NCI-H82 treated with DMSO at 0.1 percent for 48 hours (cell line): ENCODE data around the gene SAPCD2.

Experiments used
- DNase-seq: peaks from one replicate; lab custom pipeline; 2025; ENCODE audit not compliant: unreplicated experiment; lab: John Stamatoyannopoulos, UW

SAPCD2 gene

GRCh38 chr9:137082222-137082924 lies 12.0 kb upstream of the SAPCD2 start:
- DNase-seq = no peak

- DNase-seq = no peak
Observed at GRCh38 chr9:137080260-137081122, 10.1 kb upstream of the SAPCD2 start.

DNA sequence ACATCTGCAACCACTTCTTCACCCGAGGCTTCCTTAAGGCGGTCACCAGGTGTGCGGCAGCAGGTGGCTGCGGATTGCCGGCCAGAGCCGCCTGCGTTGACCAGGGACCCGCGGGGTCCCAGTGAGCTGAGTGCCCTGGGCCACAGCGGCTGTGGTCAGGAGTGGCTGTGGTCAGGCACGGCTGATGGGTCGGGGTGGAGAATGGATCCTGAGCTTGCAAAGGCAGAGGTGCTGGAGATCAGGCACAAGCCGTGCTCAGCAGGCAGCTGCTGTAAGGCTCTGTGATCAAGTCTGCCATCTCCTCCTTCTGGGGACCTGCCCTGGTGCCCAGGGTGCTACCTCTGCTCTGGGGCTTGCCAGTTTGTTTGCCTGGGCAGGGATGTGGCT lies 9.0 kb upstream of the SAPCD2 start:
- no peak for DNase-seq

- DNase-seq = no peak
Observed at GRCh38 chr9:137078701-137079400, 8.5 kb upstream of the SAPCD2 start.

DNA sequence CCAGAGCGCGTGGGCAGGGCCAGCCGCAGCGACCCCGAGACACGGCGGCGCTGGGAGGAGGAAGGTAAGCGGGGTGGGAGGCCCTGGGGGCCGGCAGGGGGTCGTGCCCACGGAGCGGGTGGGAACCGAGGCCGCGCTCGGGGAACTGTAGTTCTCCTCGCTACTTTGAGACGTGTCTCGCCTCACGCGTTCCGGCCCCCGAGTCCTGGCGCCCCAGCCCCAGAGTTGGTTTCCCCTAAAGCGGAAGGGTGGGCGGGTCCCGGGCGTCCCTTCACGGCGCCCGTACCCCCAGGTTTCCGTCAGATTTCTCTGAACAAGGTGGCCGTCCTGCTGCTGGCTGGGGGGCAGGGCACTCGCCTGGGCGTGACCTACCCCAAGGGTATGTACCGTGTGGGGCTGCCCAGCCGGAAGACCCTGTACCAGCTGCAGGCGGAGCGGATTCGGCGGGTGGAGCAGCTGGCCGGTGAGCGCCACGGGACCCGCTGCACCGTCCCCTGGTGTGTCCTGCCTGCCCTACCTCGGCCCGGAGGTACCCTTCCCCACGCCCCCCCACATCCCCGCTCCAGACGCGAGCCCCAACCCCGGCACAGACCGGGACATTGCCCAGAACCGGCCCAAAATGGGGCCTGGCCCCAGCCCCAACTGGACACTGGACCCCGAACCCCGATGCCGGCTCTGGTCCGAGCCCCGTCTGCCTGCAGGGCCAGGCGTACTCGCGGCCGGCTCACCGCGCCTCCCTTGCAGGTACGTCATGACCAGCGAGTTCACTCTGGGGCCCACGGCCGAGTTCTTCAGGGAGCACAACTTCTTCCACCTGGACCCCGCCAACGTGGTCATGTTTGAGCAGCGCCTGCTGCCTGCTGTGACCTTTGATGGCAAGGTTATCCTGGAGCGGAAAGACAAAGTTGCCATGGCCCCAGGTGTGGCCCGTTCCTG lies 7.7 kb upstream of the SAPCD2 start:
- DNase-seq = no peak

DNA sequence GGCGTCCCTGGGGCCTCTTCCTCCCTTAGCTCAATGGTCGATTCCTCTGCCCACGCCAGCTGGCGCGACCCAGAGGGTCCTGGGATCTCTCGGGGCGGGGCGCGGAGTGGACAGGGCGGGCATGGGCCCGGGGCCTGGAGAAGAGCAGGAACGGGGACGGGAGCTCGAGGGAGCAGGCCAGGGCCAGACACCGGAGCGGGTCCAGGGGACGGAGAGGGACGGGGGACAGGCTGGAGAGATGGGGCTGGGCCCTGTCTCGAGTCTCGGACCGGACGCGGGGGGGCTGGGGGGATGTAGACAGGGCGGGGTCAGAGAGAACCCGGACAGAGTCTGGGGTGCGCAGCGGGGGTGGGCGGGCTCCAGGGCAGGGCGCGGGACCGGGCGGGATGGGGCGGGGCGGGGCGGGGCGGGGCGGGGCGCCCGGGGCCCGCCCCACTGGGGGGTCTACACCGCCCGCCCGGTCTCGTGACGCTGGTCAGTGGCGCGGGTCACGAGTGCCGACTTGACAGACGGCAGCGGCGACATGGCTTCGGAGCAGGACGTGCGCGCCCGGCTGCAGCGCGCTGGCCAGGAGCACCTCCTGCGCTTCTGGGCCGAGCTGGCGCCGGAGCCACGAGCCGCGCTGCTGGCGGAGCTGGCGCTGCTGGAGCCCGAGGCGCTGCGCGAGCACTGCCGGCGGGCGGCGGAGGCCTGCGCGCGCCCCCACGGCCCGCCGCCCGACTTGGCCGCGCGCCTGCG lies 6.8 kb upstream of the SAPCD2 start, which contains the start of gene UAP1L1:
UAP1L1 (plus strand) TSS at position 508 of the 738 bp plus-strand sequence; CDS start at position 524, 16 bp downstream.
- DNase-seq = no peak

DNA sequence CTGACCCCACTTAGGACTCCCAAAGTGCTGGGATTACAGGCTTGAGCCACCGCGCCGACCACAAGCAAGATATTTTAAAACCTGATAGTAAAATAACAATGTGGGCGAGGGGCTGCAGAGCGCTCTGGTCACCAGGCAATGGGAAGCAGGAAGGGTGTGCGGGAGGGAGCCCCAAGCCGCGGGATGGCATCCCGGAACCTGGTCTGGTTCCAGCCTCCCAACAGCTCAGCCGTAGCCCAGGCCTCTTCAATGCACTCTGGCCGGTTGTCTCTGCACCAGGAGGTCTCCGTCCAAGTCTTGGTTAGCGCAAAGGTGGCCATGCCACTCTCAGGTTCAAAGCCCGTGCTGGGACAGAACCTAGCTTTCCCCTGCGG lies 6.3 kb upstream of the SAPCD2 start:
- DNase-seq = no peak

DNA sequence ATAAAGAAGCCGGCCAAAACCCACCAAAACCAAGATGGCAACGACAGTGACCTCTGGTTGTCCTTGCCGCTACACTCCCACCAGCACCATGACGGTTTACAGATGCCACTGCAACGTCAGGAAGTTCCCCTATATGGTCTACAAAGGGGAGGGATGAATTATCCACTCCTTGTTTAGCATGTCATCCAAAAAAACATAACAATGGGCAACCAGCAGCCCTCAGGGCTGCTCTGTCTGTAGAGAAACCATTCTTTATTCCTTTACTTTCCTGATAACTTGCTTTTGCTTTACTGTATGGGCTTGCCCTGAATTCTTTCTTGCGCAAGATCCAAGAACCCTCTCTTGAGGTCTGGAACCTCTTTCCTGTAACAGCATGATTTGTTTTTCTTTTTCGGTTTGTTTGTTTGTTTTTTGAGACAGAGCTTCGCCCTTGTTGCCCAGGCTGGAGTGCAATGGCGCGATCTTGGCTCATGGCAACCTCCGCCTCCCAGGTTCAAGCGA lies 5.0 kb upstream of the SAPCD2 start:
- no peak for DNase-seq

- DNase-seq = no peak
Observed at GRCh38 chr9:137074657-137075274, 4.4 kb upstream of the SAPCD2 start.

GRCh38 chr9:137073992-137074399 lies 3.6 kb upstream of the SAPCD2 start:
- DNase-seq = no peak

DNA sequence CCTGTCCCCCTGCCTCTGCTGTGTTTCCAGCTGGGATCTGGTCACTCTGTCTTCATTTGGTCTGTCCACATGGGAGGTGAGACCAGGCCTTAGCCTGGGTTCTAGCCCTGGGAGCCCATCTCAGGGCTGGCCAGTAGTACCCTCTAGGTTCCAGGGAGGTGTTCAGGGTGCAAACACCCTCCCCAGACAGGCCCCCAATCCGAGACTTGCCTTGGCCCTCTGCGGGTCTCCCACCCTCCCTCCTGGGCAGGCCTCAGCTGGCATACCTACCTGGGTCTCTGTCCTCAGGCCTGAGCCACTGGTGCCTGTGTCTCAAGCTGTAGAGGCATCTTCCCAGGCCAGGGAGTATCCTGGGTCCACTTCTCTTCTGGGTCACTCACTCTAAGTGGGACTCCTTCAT lies 925 bp upstream of the SAPCD2 start:
- DNase-seq = no peak

- no peak for DNase-seq
Observed at GRCh38 chr9:137070906-137071275, 534 bp upstream of the SAPCD2 start.

DNA sequence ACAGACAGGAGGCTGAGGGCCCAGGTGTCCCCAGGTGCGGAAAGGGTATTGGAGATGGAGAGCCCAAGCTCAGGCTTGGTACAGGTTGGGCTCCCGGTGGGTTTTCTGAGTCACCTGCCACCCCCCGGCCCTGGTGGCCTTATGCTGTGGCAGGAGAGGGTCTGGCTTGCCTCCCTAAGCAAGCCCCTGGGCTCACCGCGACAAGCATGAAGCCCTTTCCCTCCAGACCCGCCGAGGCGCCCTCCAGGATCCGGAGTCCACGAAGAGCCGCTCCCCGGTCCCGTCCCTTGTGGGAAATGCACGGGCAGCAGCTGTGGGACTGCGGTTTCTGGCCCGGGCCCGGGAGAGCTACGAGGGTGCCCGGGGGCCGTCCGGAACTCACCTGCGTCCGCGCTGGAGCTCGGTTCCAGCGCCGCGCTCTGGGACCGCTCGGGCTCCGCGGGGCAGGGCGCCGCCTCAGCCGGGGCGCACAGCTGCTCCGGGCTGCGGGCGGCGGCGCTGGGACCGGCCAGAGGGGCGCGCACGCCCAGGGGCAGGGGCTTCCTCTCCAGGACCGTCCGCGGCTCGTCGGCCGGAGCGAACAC lies 757 bp downstream of the SAPCD2 start:
- no peak for DNase-seq

DNA sequence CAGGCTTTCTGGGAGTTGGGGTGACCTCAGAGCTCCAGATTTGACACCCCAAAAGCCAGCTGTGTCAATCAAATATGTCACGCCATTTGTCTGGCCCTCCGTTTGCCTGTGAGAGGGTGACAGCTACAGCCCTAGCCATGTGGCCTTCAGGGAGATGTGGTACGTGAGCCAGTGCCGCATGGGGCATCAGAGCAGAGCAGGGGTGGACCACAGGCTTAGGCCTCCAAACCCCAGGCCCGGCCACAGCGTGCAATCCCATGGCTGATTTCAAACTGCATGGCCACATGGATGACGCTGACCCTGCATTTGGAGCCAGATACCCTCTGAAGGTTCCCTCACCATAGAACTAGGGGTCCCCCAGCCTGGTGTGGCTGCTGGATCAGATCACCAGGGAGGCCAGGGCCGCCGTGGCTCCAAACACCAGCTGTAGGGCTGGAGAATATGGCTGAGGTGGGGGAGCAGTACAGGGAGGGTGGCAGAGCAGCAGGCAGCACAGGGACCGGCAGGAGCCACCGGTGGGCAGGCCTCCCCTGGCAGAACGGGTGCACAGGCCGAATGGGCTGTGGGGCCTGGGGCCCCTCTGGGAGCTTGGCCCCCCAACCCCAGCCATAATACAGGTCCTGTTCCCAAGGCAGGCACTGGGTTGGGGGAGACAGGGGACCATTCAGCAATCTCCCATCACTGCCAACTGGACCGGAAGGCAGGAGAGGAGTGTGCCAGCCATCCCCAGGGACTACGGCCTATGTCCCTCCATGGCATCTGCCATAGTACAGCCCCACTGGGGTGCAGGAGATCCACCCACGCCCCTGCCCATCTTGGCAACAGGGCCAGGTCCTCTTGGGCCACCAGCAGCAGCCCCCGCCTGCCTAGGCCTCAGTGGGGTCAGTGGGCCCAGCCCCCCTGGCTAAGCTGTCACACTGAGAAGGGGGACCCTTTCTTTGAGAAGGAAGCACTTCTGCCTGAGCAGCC lies 1.5 kb downstream of the SAPCD2 start:
- DNase-seq = no peak

DNA sequence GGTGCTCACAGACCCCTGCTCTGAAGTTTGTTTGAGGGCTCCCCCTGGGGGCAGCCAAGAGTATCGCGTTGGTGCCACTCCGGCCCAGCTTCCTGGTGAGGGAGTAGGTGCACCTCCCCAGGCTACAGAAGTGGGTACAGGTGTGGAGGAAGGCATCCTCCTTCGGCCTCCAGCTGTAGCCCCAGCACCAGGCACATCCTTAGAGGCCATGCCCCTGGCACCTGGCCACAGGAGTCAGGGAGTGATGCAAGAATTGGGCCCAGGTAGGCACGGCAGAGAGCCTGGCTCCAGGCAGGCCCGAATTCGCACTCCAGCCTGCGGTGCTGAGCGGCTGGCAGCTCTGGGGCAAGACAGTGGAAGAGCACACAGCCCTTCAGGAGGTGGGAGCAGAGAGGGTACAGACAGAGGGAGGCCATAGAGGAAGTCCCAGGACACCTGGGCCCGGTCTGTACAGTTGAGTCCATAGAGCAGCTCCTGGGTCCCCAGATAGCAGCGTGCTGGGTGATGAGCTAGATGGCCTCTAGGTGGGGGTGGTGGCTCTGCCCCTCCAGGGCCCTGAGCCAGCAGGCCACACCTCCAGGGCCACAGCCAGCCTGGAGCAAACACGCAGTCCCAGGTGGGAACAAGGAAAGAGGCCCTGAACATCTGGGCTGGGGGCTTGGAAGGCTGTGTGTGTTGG lies 2.4 kb downstream of the SAPCD2 start:
- DNase-seq = peak; percentile 53

- no peak for DNase-seq
Observed at GRCh38 chr9:137066096-137066861, 4.1 kb downstream of the SAPCD2 start.
